Mucosa of descending colon (tissue), 3 donors: ENCODE data around the gene LRP3. TPM values are rescaled to one million over a fixed set of nuclear protein-coding genes. Genes with fewer than 3 reads are reported as not detected.
"Not testable (repeated sequence)": the region's sequence is repeated elsewhere in the genome, so short reads cannot be mapped to it uniquely, and the experiment has no call there.

Experiments
- ATAC-seq: fragments of 200-7000 bp; cut with Tn5 transposase; one replicate; pipeline ENCODE4 v1.9.1; 2020; ENCODE audit warnings: mild to moderate bottlenecking, moderate library complexity
- DNase-seq, 3 donors: peaks; one replicate each; pipeline ENCODE4 v3.0.0-alpha.2; 2020
- H3K36me3 ChIP-seq: fragments of 200-600 bp; one replicate; pipeline ENCODE4 v1.8.0; 2021; ENCODE audit warnings: low read depth, mild to moderate bottlenecking
- H3K4me1 ChIP-seq: fragments of 200-600 bp; one replicate; pipeline ENCODE4 v1.8.0; 2021; ENCODE audit warnings: low read depth, mild to moderate bottlenecking
- H3K4me3 ChIP-seq: fragments of 200-600 bp; one replicate; pipeline ENCODE4 v1.8.0; 2021; ENCODE audit warnings: mild to moderate bottlenecking
- H3K9me3 ChIP-seq: fragments of 200-600 bp; one replicate; pipeline ENCODE4 v1.8.0; 2021; ENCODE audit warnings: mild to moderate bottlenecking
- CTCF ChIP-seq: fragments of 200-600 bp; IDR thresholded peaks from one replicate; pipeline ENCODE4 v1.8.0; 2022; ENCODE audit warnings: antibody characterized with exemption, mild to moderate bottlenecking
- intact Hi-C, 2 donors: fragments of 100-400 bp; cut with DNase I in 1 of 2; cut with micrococcal nuclease in 1 of 2; formaldehyde crosslinking; loops; one replicate each; pipeline versions ENCODE4 v1.11.0 to v1.11.1; 2022; cut with DNase I, micrococcal nuclease
- long read RNA-seq, 2 donors: library from polyadenylated mRNA; unstranded; transcript quantifications; one replicate each; pipeline ENCODE4 v2.0.0, GENCODE V29; 2019 to 2021
- total RNA-seq, 3 donors: library from RNA; stranded (reverse); fragmentation: NEBNext Ultra II Directional in 2 of 3; extraction: Animal tissue kit (Norgen Biotek cat#: 25700) in 2 of 3; gene quantifications; one replicate each; pipeline versions ENCODE4 v1.2.1 to v1.2.4, GENCODE V29; 2021 to 2023
- donor health status: DM: no; HTN: no; CAD: no; lungs with moderate emphysema.
- donor health status: DM: no; HTN: no; CAD: no.
- donor health status: DM: no; HTN: yes; CAD: no.

LRP3 gene, protein sequence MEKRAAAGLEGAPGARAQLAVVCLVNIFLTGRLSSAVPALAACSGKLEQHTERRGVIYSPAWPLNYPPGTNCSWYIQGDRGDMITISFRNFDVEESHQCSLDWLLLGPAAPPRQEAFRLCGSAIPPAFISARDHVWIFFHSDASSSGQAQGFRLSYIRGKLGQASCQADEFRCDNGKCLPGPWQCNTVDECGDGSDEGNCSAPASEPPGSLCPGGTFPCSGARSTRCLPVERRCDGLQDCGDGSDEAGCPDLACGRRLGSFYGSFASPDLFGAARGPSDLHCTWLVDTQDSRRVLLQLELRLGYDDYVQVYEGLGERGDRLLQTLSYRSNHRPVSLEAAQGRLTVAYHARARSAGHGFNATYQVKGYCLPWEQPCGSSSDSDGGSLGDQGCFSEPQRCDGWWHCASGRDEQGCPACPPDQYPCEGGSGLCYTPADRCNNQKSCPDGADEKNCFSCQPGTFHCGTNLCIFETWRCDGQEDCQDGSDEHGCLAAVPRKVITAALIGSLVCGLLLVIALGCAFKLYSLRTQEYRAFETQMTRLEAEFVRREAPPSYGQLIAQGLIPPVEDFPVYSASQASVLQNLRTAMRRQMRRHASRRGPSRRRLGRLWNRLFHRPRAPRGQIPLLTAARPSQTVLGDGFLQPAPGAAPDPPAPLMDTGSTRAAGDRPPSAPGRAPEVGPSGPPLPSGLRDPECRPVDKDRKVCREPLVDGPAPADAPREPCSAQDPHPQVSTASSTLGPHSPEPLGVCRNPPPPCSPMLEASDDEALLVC
- total RNA-seq = 10 to 100 TPM in 1 of 3 donors, 1 to 10 TPM in 2; 6.2 to 26.2 (median 7.4) TPM
- long read RNA-seq, donor 1, transcript LRP3-203 (3 exons, 3,278 nt) = minor isoform, 14 of 152 reads
- long read RNA-seq, donor 1, transcript LRP3-201 (7 exons, 3,807 nt) = major isoform, 104 of 152 reads
- long read RNA-seq, donor 1, partial matches to known transcripts = 19 of 152 reads
- long read RNA-seq, donor 1, other reads (novel, unspliced or antisense) = 15 of 152 reads
- long read RNA-seq, donor 2 = 0 reads

GRCh38 chr19:33193865-33194362, at the start of gene LRP3:
LRP3 (plus strand) TSS chr19:33194330; CDS start chr19:33194786, 456 bp downstream.
- no peaks in the 10 kb centered on the region for H3K36me3 ChIP-seq
- peak within 1 kb of the TSS; percentile 17 for H3K4me3 ChIP-seq
- intact Hi-C loops = no loop called here
- no peak for TF ChIP-seq CTCF
- H3K9me3 ChIP-seq = no peaks in the 10 kb centered on the region
- peak; percentile 64 for ATAC-seq
- peak; percentile 27 to 57 (median 41) for DNase-seq
- H3K4me1 ChIP-seq = peaks cover 5% of the 10 kb centered on the region

DNA sequence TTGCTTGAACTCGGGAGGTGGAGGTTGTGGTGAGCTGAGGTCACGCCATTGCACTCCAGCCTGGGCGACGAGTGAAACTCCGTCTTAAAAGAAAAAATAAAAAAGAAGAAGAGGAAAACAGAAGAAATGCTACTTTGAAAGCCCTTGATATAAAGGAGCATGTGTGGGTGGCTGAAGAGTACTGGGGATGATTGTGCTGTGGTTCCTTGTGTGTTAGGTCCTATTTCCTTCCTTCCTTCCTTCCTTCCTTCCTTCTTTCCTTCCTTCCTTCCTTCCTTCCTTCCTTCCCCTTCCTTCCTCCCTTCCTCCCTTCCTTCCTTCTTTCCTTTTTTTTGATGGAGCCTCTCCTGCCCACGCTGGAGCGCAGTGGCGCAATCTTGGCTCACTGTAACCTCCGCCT, 47.9 kb upstream of the LRP3 start:
- H3K4me3 ChIP-seq = no peak overlapping the region
- peaks cover 2% of the 10 kb centered on the region for H3K4me1 ChIP-seq
- DNase-seq (no peak), ATAC-seq (no peak)
- no peaks in the 10 kb centered on the region for H3K9me3 ChIP-seq
- intact Hi-C loops = no loop called here
- no peaks in the 10 kb centered on the region for H3K36me3 ChIP-seq
- no peak for TF ChIP-seq CTCF

GRCh38 chr19:33147538-33147937, 46.6 kb upstream of the LRP3 start:
- TF ChIP-seq CTCF = no peak
- H3K9me3 ChIP-seq = no peaks in the 10 kb centered on the region
- ATAC-seq (no peak), DNase-seq (no peak)
- H3K4me3 ChIP-seq = no peak overlapping the region
- no peaks in the 10 kb centered on the region for H3K36me3 ChIP-seq
- peaks cover 2% of the 10 kb centered on the region for H3K4me1 ChIP-seq
- intact Hi-C loops = no loop called here

GRCh38 chr19:33150852-33151518, 43.1 kb upstream of the LRP3 start:
- intact Hi-C loops = no loop called here
- Histone ChIP-seq H3K4me1 (no peaks in the 10 kb centered on the region), H3K4me3 (no peak overlapping the region), H3K36me3 (no peaks in the 10 kb centered on the region), H3K9me3 (no peaks in the 10 kb centered on the region)
- no peak for ATAC-seq
- DNase-seq = no peak
- TF ChIP-seq CTCF = no peak

- Histone ChIP-seq H3K9me3 (no peaks in the 10 kb centered on the region), H3K36me3 (no peaks in the 10 kb centered on the region), H3K4me3 (no peak overlapping the region), H3K4me1 (no peaks in the 10 kb centered on the region)
- no peak for TF ChIP-seq CTCF
- DNase-seq (no peak), ATAC-seq (no peak)
- intact Hi-C loops = no loop called here
Measured at GRCh38 chr19:33152176-33152575, 42.0 kb upstream of the LRP3 start.

DNA sequence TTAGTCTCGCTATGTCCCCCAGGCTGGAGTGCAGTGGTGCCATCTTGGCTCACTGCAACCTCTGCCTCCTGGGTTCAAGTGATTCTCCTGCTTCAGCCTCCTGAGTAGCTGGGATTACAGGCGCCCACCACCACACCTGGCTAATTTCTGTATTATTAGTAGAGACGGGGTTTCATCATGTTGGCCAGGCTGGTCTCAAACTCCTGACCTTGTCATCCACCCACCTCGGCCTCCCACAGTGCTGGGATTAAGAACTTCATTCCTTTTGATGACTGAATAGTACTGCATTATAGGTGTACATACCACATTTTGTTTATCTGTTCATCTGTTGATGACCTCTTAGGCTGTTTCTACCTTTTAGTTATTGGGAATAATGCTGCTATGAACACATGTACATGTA, 41.5 kb upstream of the LRP3 start:
- H3K36me3 ChIP-seq, H3K9me3 ChIP-seq, ATAC-seq, DNase-seq, H3K4me1 ChIP-seq, H3K4me3 ChIP-seq, intact Hi-C loops: not testable (repeated sequence)

DNA sequence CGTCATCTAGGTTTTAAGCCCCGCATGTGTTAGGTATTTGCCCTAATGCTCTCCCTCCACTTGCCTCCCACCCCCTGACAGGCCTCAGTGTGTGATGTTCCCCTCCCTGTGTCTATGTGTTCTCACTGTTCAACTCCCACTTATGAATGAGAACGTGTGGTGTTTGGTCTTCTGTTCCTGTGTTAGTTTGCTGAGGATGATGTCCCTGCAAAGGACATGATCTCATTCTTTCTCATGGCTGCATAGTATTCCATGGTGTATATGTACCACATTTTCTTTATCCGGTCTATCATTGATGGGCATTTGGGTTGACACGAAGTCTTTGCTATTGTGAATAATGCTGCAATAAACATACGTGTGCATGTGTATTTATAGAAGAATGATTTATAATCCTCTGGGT, 39.8 kb upstream of the LRP3 start:
- intact Hi-C loops, DNase-seq, H3K9me3 ChIP-seq, ATAC-seq, H3K4me1 ChIP-seq, H3K4me3 ChIP-seq, H3K36me3 ChIP-seq: not testable (repeated sequence)
